GM21528 (cell line): ENCODE measurements around the gene TRIP6.

Experiments used
- ATAC-seq: cut with Tn5 transposase; IDR thresholded peaks from one replicate; pipeline ENCODE4 v1.9.1; 2021; ENCODE audit warnings: mild to moderate bottlenecking, moderate library complexity; ENCODE audit not compliant: unreplicated experiment, low FRiP score

Gene TRIP6

DNA sequence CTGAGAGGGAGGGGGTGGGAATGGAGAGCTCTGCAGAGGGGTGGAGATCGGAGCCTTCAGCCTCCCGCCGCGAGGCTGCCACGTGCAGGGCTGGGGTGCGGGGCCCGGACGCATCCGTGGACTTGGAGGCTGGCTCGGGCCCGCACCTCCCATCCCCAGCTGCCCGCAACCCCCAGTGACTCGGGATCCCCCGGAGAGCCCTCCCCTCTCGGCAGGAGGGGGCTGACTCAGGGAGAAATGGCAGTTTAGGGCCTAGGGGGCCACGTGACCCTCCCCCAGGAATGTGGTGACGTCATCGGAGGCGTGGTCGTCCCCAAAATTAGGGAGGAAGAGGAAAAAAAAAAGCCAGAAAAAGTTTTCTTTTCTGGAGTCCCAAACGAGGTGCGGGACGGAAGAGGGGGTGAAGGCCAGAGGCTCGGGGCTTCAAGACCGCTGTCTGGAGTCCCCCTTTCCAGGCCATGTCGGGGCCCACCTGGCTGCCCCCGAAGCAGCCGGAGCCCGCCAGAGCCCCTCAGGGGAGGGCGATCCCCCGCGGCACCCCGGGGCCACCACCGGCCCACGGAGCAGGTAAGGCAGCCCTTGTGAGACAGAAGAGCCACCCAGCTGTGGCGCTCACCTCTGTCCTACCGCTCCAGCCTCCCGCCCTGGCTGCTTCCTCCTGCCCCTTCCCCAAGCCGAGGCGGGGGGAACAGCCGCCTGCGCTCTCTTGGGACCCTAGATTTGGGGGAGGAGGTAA, at the start of gene TRIP6:
Gene TRIP6, plus strand, starts transcription at position 348 of the 736 bp plus-strand sequence. Its CDS starts 111 bp downstream, at position 459.
- no peak for ATAC-seq

- ATAC-seq, result no peak
Measured at GRCh38 chr7:100818366-100818765, 48.8 kb upstream of the TRIP6 start.

GRCh38 chr7:100818825-100819224, 48.4 kb upstream of the TRIP6 start:
- ATAC-seq, result no peak

DNA sequence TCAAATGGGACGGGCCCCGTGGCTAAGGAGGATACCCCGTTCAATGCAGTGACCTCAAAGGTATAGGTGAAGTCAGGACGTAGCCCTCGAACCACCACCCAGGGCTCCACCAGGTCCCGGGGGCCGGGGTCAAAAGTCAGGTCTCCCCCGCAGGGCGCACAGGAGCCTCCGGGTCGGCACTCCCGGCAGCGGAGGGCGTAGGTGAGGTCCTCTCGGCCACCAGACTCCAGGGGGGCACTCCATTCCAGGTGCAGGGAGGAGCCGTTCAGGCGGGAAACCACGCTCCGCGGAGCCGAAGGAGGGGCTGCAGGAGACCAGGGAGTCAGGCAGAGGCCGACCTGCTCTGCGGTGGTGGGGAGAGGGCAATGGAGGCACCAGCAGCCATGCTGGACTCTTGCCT, 47.6 kb upstream of the TRIP6 start:
- no peak for ATAC-seq

- no peak for ATAC-seq
Measured at GRCh38 chr7:100822236-100823139, 44.7 kb upstream of the TRIP6 start.

- no peak for ATAC-seq
Measured at GRCh38 chr7:100823140-100823525, 44.1 kb upstream of the TRIP6 start.

DNA sequence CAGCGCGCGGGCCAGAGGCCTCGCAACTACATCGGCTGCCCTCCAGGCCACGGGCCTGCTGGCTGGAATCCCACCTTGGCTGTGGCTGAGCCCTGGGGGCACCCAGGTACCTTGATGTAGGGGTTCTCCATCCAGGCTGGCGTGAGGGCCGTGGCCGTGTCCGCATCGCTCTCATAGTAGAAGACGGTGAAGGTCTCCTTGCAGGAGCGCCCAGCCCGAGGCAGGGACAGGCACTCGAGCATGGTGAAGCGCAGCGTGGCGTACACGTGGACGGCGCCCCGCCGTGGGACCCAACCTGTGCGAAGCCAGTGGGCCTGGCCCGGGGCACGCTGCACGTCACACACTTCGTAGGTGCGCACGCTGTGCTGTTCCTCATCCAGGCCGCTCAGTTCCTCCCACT, 43.7 kb upstream of the TRIP6 start:
- no peak for ATAC-seq

DNA sequence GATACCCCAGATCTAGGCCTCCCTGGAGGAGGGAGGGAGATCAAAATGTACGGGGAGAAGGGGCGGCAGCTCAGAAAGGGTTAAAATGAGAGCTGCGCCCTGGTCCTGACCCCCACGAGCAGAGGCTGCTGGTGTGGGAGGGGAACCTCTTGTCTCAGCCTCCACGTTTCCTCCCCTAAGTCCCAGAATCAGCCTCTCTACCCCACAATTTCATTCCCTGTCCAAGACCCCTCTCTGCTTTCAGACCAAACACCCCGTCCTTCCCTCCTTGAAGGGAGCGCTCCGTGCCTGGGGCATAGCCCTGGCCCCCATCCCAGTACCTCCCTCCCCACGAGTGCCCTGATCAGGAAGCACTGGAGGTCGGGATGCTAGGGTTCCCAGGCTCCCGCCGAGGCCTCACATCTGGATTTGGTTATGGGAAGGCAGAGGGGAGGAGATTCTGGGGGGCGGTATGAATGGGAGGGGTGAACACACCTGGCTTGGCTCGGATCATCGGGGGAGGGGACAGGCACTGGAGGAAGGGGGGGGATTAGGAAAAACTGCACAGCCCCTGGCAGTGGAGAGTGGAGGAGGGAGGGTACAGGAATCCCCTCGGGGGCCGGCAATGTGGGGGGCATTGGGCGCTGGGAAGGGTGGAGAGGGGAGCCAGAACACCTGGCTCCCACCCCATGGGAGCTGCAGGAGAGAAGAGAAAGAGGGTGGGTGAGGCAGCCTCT, 42.5 kb upstream of the TRIP6 start:
- ATAC-seq, result no peak

GRCh38 chr7:100825215-100825671, 41.9 kb upstream of the TRIP6 start:
- ATAC-seq, result no peak

DNA sequence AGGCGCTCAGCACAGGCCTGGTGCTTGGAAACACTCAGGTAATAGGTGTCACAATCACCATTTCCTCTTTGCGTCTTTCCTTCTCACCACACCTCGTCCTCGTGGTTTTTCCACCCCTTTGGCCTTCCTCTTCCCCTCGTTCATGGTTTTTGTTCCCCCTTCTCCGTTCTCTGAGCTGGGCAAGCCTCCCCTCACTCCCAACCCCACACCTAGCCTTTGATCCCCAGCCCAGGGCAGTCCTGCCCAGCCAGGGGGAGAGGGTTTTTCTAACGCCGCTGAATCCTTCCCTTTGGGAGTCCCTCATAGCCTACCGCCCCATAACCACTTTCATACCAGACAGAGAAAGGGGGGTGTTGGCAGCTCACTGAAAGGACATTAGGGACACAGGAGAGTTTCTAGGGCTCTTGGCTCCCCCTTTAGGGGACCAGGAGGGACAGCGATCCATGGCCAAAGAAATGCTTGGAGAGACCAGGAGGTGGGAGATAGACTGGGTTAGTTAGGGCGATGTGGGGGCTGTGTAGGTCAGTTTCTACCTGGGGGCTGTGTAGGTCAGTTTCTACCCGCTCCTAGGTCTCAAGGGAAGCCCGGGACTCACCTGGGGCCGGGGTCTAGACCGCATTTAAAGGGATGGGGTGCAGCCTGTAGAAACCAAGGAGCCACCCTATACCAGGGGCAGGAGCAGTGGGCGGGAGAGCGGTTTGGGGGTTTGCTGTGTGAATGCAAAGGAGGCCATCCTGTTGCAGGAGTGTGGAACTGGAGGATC, 41.3 kb upstream of the TRIP6 start:
- ATAC-seq, result no peak

DNA sequence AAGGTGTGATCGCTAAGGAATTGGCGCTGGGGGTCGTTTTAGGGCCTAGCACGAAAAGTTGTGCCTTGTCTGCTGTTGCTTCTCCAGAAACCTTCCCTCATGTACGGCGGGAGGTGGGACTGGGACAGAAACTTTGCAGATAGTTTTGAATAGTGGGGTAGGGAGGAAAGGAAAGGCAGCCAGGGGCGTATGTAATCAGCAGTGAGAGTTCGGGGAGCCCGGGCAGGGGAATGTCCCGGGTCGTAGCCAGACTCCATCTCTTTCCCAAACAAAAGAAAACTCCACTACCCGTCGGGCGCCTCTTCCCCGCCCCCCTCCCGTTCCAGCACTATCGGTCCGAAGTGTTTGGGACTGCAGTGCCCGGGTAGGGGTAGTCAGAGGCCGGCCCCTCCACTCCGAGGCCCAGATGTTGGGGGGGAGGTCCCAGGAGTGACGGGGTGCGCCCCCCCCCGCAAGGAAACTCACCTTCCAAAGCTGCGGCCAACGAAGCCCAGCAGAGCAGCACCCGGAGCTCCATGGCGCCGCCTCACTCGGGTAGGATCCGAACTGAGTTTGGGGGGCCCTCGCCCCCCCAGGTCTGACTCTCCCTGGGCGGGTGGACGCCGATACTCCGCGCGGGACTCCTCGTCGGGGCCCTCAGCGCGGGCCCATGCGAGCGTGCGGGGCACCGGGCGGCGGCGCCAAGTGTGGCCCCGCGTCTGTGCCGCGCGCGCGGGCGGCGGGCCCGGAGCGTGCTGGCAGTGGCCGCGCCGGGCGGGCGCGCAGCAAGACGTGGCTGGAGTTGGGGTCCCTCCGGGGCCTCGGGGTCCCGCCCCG, 40.5 kb upstream of the TRIP6 start:
- no peak for ATAC-seq

DNA sequence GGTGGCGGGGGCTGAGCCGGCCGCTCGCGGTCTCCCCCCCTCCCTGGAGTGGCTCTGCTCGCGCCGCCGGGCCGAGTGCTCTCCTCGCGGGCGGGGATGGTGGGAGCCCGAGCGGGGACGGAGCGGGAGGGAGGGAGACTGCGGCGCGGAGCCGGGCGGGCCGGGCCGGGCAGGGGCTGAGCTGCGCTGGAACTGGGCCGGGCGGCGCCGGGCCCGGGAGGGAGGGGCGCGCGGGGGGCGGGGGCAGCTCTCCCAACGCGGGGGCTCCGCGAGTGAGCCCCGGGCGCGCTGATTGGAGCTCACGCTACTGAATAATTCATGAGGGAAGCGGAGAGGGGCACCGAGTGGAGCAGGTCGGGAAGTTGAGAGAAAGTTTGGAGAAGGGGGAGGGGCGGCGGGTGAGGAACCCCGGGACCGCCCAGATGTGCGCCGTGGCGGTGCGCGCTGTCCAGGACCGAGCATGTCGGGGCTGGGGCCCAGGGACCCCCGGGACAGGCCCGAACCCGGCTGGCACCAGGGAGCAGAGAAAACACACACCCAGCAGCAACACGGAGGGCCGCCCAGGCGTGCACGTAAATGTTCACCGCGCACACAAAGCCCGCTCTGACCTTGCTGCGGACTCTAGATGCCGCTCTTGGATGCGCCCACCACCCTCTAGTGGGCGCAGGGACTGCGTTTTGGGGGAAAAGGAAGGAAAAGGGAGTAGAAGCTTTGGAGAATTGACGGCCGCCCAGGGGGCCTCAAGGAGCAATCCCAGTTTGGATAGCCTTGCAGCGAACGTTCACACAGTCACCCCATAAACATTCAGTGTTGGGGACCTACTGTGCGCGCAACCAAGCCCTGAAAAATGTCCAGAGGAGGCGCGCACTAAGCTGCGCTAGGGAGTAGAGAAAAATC, 39.6 kb upstream of the TRIP6 start, which contains the start of gene EPHB4:
Gene EPHB4, minus strand, starts transcription at position 194 of the 897 bp plus-strand sequence. CDS start 493 bp downstream, outside the sequence.
- no peak for ATAC-seq

GRCh38 chr7:100829150-100829716, 38.0 kb upstream of the TRIP6 start:
- ATAC-seq, result no peak

GRCh38 chr7:100830396-100830795, 36.8 kb upstream of the TRIP6 start:
- no peak for ATAC-seq

- no peak for ATAC-seq
Measured at GRCh38 chr7:100832281-100832633, 34.9 kb upstream of the TRIP6 start.

GRCh38 chr7:100835903-100836811, 31.0 kb upstream of the TRIP6 start:
- no peak for ATAC-seq

GRCh38 chr7:100836812-100837098, 30.4 kb upstream of the TRIP6 start:
- ATAC-seq, result no peak
